Keratinocyte (primary cell): ENCODE data around the gene UCP2.

Experiments used
- CTCF ChIP-seq, 3 experiments: IDR thresholded peaks in 1 of 3; conservative IDR thresholded peaks in 1 of 3; optimal IDR thresholded peaks in 1 of 3; 2 replicates in 2 of 3; 3 replicates in 1 of 3; pipeline versions ENCODE3 to v1.5.1; 2011; ENCODE audit warnings: low read length in 3 of 3, mild to moderate bottlenecking in 3 of 3, moderate library complexity in 2 of 3, control low read depth in 1 of 3, inconsistent platforms in 1 of 3; ENCODE audit not compliant: insufficient read depth in 2 of 3; ENCODE audit errors: extremely low read depth in 1 of 3
- EZH2 ChIP-seq: IDR thresholded peaks from one replicate; pipeline ENCODE4 v1.6.1; 2012; ENCODE audit warnings: inconsistent platforms, mild to moderate bottlenecking, low read length, moderate library complexity

DNA sequence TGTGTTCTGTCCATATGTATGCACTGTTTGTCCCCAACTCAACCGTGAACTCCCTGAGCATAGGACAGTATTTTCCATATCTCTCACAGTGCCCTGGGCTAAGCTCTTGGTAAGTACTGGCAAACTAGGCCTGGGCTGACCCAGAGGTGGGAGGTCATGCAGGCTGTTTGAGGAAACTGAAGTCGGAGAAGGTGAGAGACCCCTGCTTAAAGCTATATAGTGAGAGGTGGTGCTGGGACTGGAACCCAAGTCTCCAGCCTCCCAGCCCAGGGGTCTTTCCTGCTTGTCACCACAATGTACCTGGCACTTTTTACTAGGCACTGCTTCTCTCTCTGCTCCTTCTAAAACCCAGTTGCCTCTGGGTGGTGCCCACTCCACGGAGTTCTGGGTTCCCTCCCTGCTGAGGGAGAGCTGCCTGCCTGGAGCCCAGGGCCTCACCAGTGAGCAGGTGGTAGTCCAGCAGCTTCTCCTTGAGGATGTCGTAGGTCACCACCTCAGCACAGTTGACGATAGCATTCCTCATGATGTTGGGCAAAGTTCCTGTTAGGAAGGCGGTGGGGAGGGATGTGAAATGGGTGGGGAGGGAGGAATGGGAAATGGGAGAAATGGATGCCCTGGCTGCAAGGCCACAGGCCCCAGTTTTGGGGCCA, 21.5 kb upstream of the UCP2 start:
- no peak for TF ChIP-seq CTCF (optimal IDR thresholded peaks at IDR 0.05 in 1 of 3, IDR thresholded peaks at IDR 0.05 in 1 of 3, conservative IDR thresholded peaks at IDR 0.05 in 1 of 3; ENCODE audit: extremely low read depth in 1 of 3, insufficient read depth in 2 of 3, low read length in 3 of 3)
- no peak for TF ChIP-seq EZH2
